HepG2 (cell line): ENCODE measurements around the gene DDX23. TPM values are rescaled to one million over a fixed set of nuclear protein-coding genes. Genes with fewer than 3 reads are reported as not detected.

ENCODE experiments used
- AGO2 ChIP-seq: fragments of 200-400 bp; formaldehyde crosslinking; optimal IDR thresholded peaks from 2 replicates; pipeline ENCODE3; 2017; ENCODE audit warnings: mild to moderate bottlenecking, low read depth, low read length, moderate library complexity
- ARHGAP35 ChIP-seq: sonication (generic); formaldehyde crosslinking; IDR thresholded peaks from 2 replicates; pipeline ENCODE4 v1.9.0; 2022; ENCODE audit warnings: mild to moderate bottlenecking, inconsistent platforms, moderate library complexity, missing genetic modification reagents, borderline replicate concordance
- CREBL2 ChIP-seq: sonication (generic); formaldehyde crosslinking; IDR thresholded peaks from 2 replicates; pipeline ENCODE4 v1.8.1; 2023; ENCODE audit warnings: missing genetic modification reagents, mild to moderate bottlenecking, borderline replicate concordance
- FIP1L1 ChIP-seq: fragments of 200-400 bp; formaldehyde crosslinking; IDR thresholded peaks from 2 replicates; pipeline ENCODE4 v1.6.1; 2018; ENCODE audit warnings: low read depth, mild to moderate bottlenecking, low read length, moderate library complexity, borderline replicate concordance; ENCODE audit not compliant: insufficient read depth
- HMGA1 ChIP-seq: sonication (generic); formaldehyde crosslinking; conservative IDR thresholded peaks from 2 replicates; pipeline ENCODE4 v1.4.0; 2020; ENCODE audit warnings: missing genetic modification reagents
- IKZF1 ChIP-seq: fragments of 450-650 bp; IDR thresholded peaks from 2 replicates; pipeline ENCODE4 v1.7.1; 2016
- PAXIP1 ChIP-seq: sonication (generic); formaldehyde crosslinking; conservative IDR thresholded peaks from 2 replicates; pipeline ENCODE4 v1.4.0; 2020; ENCODE audit warnings: mild to moderate bottlenecking, missing genetic modification reagents, moderate library complexity
- PBX3 ChIP-seq: sonication (generic); formaldehyde crosslinking; IDR thresholded peaks from 2 replicates; pipeline ENCODE4 v1.8.1; 2023; ENCODE audit warnings: missing genetic modification reagents, inconsistent platforms, borderline replicate concordance
- SETDB1 ChIP-seq: sonication (generic); formaldehyde crosslinking; IDR thresholded peaks from 2 replicates; pipeline ENCODE4 v1.5.1; 2020; ENCODE audit warnings: missing genetic modification reagents, mild to moderate bottlenecking, borderline replicate concordance
- SYNCRIP ChIP-seq: fragments of 200-400 bp; formaldehyde crosslinking; IDR thresholded peaks from 2 replicates; pipeline ENCODE4 v1.6.1; 2018; ENCODE audit warnings: mild to moderate bottlenecking, low read depth, low read length; ENCODE audit not compliant: insufficient read depth
- ZFP1 ChIP-seq: IDR thresholded peaks from 2 replicates; pipeline ENCODE4 v1.6.1; 2016
- ZNF143 ChIP-seq: sonication (generic); formaldehyde crosslinking; IDR thresholded peaks from 2 replicates; pipeline ENCODE4 v1.4.0; 2020; ENCODE audit warnings: missing genetic modification reagents
- ZNF230 ChIP-seq: sonication (generic); formaldehyde crosslinking; IDR thresholded peaks from 2 replicates; pipeline ENCODE4 v1.4.0; 2020; ENCODE audit warnings: mild to moderate bottlenecking, missing genetic modification reagents
- ZNF234 ChIP-seq: sonication (generic); formaldehyde crosslinking; conservative IDR thresholded peaks from 2 replicates; pipeline ENCODE4 v1.5.1; 2020; ENCODE audit warnings: mild to moderate bottlenecking, missing genetic modification reagents
- ZNF552 ChIP-seq: sonication (generic); formaldehyde crosslinking; IDR thresholded peaks from 2 replicates; pipeline ENCODE4 v1.9.0; 2022; ENCODE audit warnings: missing genetic modification reagents, mild to moderate bottlenecking, borderline replicate concordance
- ZNF570 ChIP-seq: sonication (generic); formaldehyde crosslinking; IDR thresholded peaks from 2 replicates; pipeline ENCODE4 v1.4.0; 2020; ENCODE audit warnings: mild to moderate bottlenecking, missing genetic modification reagents, borderline replicate concordance
- ZSCAN21 ChIP-seq: sonication (generic); formaldehyde crosslinking; IDR thresholded peaks from 2 replicates; pipeline ENCODE4 v1.8.0; 2022; ENCODE audit warnings: mild to moderate bottlenecking, missing genetic modification reagents, moderate library complexity, borderline replicate concordance
- polyA plus RNA-seq, 8 experiments: library from polyadenylated mRNA; depleted of rRNA in 3 of 8; stranded (reverse) in 7 of 8; unstranded in 1 of 8; fragments of >200 nt; fragmentation: Illumina TruSeq in 4 of 8; extraction: Trizol in 4 of 8; gene quantifications; 2 replicates each; pipeline versions ENCODE4 v1.2.1 to v1.2.3, GENCODE V29; 2011 to 2016; ENCODE audit warnings: low read depth in 4 of 8, missing spikeins in 1 of 8, mixed read lengths in 1 of 8; ENCODE audit not compliant: insufficient read depth in 1 of 8
- total RNA-seq, 5 experiments: library from RNA; depleted of rRNA; stranded (reverse); fragments of >200 nt; fragmentation: Illumina TruSeq; extraction: Trizol; gene quantifications; 2 replicates each; pipeline ENCODE4 v1.2.3, GENCODE V29; 2016; ENCODE audit warnings: low read depth in 1 of 5
- TF ChIP-seq, protein P1 (sequence below): sonication (generic); formaldehyde crosslinking; IDR thresholded peaks from 2 replicates; pipeline ENCODE4 v1.5.0; 2020; ENCODE audit warnings: mild to moderate bottlenecking, missing genetic modification reagents
- TF ChIP-seq, protein P2 (sequence below): sonication (generic); formaldehyde crosslinking; IDR thresholded peaks from 2 replicates; pipeline ENCODE4 v1.4.0; 2020; ENCODE audit warnings: mild to moderate bottlenecking, missing genetic modification reagents

DDX23 gene
- total and polyA plus RNA-seq, 2 of the 13 experiments (the other 11 are each of a cell fraction or from before 2014, with no cell fraction given), result 35.7 to 90.0 TPM

DNA sequence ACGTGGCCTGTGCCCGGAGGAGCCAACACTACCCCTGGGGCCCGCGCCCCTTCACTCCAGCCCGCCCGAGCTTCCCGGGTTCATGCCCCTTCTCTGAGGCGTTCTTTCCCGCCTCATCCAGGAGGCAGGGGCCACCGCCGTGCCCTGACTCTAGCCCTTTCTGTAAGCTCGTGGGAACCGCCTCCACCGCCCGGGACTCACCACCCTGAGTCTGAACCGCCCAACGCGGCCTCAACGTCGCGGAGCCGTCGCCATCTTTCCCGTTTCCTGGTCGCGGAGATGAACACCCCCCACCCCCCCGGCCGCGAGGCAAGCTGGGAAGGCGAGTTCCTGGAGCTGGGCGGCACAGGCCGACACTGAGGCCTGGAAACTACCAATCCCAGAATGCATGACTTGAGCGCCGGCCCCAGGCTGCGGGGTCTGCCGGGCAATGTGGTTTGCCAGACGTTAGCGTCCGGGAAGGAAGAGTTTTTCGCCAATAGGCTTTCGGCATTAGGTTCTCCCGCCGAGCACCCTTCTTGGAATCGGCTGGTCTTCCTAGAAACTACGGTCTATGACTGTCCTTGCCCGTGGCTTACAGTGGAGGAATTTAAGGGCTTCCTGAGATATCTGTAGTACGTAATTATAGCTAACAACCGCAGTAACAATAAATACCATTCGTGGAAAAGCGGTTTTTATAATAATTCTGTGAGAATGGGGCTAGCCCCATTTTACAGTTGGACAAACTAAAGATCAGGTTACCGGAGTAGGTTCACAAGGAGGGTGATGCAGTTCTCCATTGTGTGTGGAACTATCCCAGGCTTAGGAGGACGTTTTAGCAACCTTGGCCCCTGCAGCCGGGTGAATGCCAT lies at the start of gene DDX23 (continued):
- TF ChIP-seq PAXIP1 (CRISPR knock-in tag), result peak; percentile 21; the same call in 1 of the 2 replicates
- TF ChIP-seq ZSCAN21, result peak; percentile 36; the same call in 1 of the 2 replicates
- TF ChIP-seq ZNF234, result no peak
- TF ChIP-seq, protein P1, sequence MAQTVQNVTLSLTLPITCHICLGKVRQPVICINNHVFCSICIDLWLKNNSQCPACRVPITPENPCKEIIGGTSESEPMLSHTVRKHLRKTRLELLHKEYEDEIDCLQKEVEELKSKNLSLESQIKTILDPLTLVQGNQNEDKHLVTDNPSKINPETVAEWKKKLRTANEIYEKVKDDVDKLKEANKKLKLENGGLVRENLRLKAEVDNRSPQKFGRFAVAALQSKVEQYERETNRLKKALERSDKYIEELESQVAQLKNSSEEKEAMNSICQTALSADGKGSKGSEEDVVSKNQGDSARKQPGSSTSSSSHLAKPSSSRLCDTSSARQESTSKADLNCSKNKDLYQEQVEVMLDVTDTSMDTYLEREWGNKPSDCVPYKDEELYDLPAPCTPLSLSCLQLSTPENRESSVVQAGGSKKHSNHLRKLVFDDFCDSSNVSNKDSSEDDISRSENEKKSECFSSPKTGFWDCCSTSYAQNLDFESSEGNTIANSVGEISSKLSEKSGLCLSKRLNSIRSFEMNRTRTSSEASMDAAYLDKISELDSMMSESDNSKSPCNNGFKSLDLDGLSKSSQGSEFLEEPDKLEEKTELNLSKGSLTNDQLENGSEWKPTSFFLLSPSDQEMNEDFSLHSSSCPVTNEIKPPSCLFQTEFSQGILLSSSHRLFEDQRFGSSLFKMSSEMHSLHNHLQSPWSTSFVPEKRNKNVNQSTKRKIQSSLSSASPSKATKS (CRISPR knock-in tag), result no peak
- TF ChIP-seq FIP1L1, result no peak
- TF ChIP-seq ZNF143, result peak; percentile 97
- TF ChIP-seq ZNF570 (CRISPR knock-in tag), result no peak
- TF ChIP-seq ZNF230 (CRISPR knock-in tag), result peak; percentile 79
- TF ChIP-seq SETDB1 (CRISPR knock-in tag), result no peak
- TF ChIP-seq AGO2, result peak; percentile 49
- no peak for TF ChIP-seq HMGA1
- 0 out of 2 replicates have a peak, but pooled peaks have one; percentile 60 for TF ChIP-seq CREBL2 (CRISPR knock-in tag)
- TF ChIP-seq ARHGAP35, result peak; percentile 53; the same call in 1 of the 2 replicates
- TF ChIP-seq, protein P2, sequence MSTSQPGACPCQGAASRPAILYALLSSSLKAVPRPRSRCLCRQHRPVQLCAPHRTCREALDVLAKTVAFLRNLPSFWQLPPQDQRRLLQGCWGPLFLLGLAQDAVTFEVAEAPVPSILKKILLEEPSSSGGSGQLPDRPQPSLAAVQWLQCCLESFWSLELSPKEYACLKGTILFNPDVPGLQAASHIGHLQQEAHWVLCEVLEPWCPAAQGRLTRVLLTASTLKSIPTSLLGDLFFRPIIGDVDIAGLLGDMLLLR (CRISPR knock-in tag), result peak; percentile 85
- TF ChIP-seq PBX3 (CRISPR knock-in tag), result no peak
- TF ChIP-seq IKZF1, result no peak
- no peak for TF ChIP-seq SYNCRIP
- TF ChIP-seq ZFP1 (CRISPR knock-in tag), result no peak
- peak; percentile 32; the same call in 1 of the 2 replicates for TF ChIP-seq ZNF552 (CRISPR knock-in tag)
